Lower lobe of right lung (tissue), 2 donors: Measurements from ENCODE around the gene NMUR2. TPM values are rescaled to one million over a fixed set of nuclear protein-coding genes. Genes with fewer than 3 reads are reported as not detected.

Experiments
- ATAC-seq, 2 donors: fragments of 200-7000 bp; cut with Tn5 transposase; one replicate each; pipeline ENCODE4 v1.9.1; 2020 to 2022; ENCODE audit warnings: mild to moderate bottlenecking in 2 of 2, moderate library complexity in 2 of 2
- DNase-seq: peaks from one replicate; pipeline ENCODE4 v3.0.0-alpha.2; 2020
- H3K27ac ChIP-seq: fragments of 200-600 bp; one replicate; pipeline ENCODE4 v1.8.0; 2022
- H3K27me3 ChIP-seq: fragments of 200-600 bp; one replicate; pipeline ENCODE4 v1.8.0; 2022; ENCODE audit warnings: low read depth
- H3K36me3 ChIP-seq: fragments of 200-600 bp; one replicate; pipeline ENCODE4 v1.8.0; 2022; ENCODE audit warnings: mild to moderate bottlenecking
- H3K4me1 ChIP-seq: fragments of 200-600 bp; one replicate; pipeline ENCODE4 v1.8.0; 2022
- H3K4me3 ChIP-seq: fragments of 200-600 bp; one replicate; pipeline ENCODE4 v1.8.0; 2022; ENCODE audit warnings: mild to moderate bottlenecking
- H3K9me3 ChIP-seq: fragments of 200-600 bp; one replicate; pipeline ENCODE4 v1.8.0; 2022
- intact Hi-C: fragments of 100-400 bp; cut with DNase I; formaldehyde crosslinking; loops from one replicate; pipeline ENCODE4 v1.11.0; 2022
- total RNA-seq: library from RNA; stranded (reverse); fragmentation: NEBNext Ultra II Directional; extraction: Animal tissue kit (Norgen Biotek cat#: 25700); gene quantifications from one replicate; pipeline ENCODE4 v1.2.1, GENCODE V29; 2021
- TF ChIP-seq, protein P1 (sequence below): fragments of 200-600 bp; IDR thresholded peaks from one replicate; pipeline ENCODE4 v1.8.0; 2022; ENCODE audit warnings: antibody characterized with exemption, mild to moderate bottlenecking
- donor health status: DM: no; HTN: yes; CAD: no; lungs with severe emphysema.

NMUR2 gene
- total RNA-seq, 1 donor from 2014 or later, result not detected

DNA sequence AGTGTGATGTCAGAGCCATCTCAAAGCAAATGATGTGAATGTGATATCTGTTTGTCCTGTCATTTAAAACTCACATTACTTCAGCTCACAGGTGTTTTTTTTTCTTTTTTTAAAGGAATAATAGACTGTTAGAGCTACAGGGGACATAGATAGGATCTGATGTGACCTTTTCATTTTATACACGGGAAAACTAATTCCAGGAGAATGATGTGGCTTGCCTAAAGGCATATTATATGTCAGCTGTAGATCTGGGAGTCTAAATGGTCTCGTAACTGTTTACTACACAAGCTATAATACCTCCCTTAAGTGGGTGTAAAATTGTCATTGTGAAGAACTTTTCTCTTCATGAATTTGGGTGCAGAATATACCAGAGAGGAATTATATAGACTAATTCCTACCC lies 2.0 kb downstream of the NMUR2 start:
- no peak for DNase-seq
- Histone ChIP-seq H3K4me1 (no peaks in the 10 kb centered on the region), H3K9me3 (no peaks in the 10 kb centered on the region), H3K36me3 (no peaks in the 10 kb centered on the region), H3K27me3 (no peaks in the 10 kb centered on the region), H3K4me3 (no peak overlapping the region), H3K27ac (no peak overlapping the region)
- intact Hi-C loops, result no loop called here
- TF ChIP-seq, protein P1, sequence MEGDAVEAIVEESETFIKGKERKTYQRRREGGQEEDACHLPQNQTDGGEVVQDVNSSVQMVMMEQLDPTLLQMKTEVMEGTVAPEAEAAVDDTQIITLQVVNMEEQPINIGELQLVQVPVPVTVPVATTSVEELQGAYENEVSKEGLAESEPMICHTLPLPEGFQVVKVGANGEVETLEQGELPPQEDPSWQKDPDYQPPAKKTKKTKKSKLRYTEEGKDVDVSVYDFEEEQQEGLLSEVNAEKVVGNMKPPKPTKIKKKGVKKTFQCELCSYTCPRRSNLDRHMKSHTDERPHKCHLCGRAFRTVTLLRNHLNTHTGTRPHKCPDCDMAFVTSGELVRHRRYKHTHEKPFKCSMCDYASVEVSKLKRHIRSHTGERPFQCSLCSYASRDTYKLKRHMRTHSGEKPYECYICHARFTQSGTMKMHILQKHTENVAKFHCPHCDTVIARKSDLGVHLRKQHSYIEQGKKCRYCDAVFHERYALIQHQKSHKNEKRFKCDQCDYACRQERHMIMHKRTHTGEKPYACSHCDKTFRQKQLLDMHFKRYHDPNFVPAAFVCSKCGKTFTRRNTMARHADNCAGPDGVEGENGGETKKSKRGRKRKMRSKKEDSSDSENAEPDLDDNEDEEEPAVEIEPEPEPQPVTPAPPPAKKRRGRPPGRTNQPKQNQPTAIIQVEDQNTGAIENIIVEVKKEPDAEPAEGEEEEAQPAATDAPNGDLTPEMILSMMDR, result no peak
- no peak for ATAC-seq

DNA sequence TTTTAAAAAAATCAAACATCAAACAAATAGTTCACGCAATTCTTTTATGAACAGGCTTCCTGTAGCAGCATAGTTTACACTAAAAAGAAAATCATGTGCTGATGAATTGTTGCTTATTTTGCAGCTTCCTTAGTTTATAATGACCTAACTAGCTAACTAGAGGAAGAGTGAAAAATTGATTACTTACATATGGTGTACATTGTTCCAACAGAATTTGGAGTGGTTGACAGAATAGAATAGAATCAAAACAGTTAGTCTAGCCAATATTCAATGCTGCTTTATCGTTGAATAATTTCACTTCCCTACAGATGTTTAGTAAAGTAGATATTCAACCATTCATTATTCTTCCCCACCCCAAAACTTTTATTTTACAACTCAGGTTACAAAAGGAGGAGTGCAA lies 4.2 kb downstream of the NMUR2 start:
- DNase-seq (no peak), ATAC-seq (no peak)
- Histone ChIP-seq H3K9me3 (no peaks in the 10 kb centered on the region), H3K27me3 (no peaks in the 10 kb centered on the region), H3K4me1 (no peaks in the 10 kb centered on the region), H3K27ac (no peak overlapping the region), H3K36me3 (no peaks in the 10 kb centered on the region), H3K4me3 (no peak overlapping the region)
- TF ChIP-seq, protein P1, result no peak
- intact Hi-C loops, result no loop called here

DNA sequence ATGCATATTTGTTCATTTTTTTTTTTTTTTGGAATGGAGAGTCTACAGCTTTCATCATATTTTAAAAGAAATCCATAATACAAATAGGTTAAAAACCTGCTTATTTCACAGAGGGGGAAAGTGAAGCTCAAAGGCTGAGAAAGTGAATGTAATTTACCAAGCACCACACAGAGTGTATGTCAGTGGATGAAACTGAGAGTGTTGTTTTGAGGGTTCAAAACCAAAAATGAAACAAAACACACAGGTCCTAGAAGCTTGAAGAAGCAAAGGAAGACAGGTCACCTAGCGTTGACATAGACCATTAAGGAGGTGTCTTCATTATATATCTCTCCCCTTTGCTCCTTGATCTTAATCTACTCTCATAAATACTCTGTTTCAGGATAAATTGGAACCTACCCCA lies 7.5 kb downstream of the NMUR2 start:
- Histone ChIP-seq H3K27ac (no peak overlapping the region), H3K4me3 (no peak overlapping the region), H3K9me3 (no peaks in the 10 kb centered on the region), H3K36me3 (no peaks in the 10 kb centered on the region), H3K27me3 (no peaks in the 10 kb centered on the region), H3K4me1 (no peaks in the 10 kb centered on the region)
- intact Hi-C loops, result no loop called here
- DNase-seq, result no peak
- no peak for ATAC-seq
- TF ChIP-seq, protein P1, result no peak

DNA sequence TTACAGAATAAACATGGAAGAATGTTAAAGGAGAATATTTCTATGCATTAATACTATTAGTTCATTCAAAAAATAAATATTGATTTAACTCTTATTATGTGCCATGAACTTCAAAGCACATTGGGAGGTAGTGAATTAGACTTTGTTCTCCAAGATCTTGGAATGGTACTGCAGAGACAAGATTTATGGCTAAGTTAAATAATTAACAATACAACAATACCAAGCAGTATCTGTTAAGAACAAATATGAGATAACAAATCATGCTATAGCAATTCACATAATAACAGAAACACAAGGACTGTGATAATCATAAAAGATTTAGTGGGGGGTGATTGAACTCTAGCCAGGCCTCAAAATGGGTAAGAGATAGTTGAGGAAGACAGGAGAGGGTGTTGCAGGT lies 11.6 kb downstream of the NMUR2 start:
- H3K4me1 ChIP-seq, result no peaks in the 10 kb centered on the region
- intact Hi-C loops, result no loop called here
- H3K27me3 ChIP-seq, result no peaks in the 10 kb centered on the region
- H3K27ac ChIP-seq, result no peak overlapping the region
- H3K4me3 ChIP-seq, result no peak overlapping the region
- TF ChIP-seq, protein P1, result no peak
- no peaks in the 10 kb centered on the region for H3K36me3 ChIP-seq
- no peaks in the 10 kb centered on the region for H3K9me3 ChIP-seq
- DNase-seq (no peak), ATAC-seq (no peak)

DNA sequence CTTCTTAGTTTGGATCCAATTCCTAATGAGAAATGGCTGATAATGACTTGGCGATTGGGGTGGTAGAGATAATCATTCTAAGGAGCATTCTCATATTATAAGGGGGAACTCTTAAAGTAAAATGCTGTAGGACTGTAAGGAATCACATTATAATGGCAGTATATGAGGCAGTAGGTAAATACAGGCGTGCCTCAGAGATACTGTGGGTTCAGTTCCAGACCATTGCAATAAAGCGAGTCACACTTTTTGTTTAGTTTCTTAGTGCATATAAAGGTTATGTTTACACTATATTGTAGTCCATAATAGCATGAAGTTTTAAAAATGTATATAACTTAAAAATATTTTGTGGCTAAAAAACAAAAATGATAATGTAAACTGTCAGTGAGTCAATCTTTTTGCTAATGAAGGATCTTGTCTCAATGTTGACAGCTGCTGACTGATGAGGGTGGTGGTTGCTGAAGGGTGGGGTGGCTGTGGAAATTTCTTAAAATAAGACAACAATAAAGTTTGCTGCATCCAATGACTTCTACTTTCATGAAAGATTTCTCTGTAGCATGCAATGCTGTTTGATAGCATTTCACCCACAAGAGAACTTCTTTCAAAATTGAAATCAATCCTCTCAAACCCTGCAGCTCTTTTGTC lies 15.8 kb downstream of the NMUR2 start:
- Histone ChIP-seq H3K36me3 (no peaks in the 10 kb centered on the region), H3K4me3 (no peak overlapping the region), H3K27me3 (no peaks in the 10 kb centered on the region), H3K4me1 (no peaks in the 10 kb centered on the region), H3K9me3 (no peaks in the 10 kb centered on the region), H3K27ac (no peak overlapping the region)
- intact Hi-C loops, result no loop called here
- ATAC-seq (no peak), DNase-seq (no peak)
- TF ChIP-seq, protein P1, result no peak
